ENCODE measurements around the gene OR10G7. TPM values are rescaled to one million over a fixed set of nuclear protein-coding genes. Genes with fewer than 3 reads are reported as not detected.

OR10G7 gene
- total RNA-seq, 1 experiment from 2014 or later = not detected

GRCh38 chr11:124070915-124071622 lies 29.9 kb upstream of the OR10G7 start:
- H3K27ac Mint-ChIP-seq = no peak overlapping the region
- peaks cover 22% of the 10 kb centered on the region for H3K4me1 Mint-ChIP-seq
- CTCF ChIA-PET = interaction anchor here (0.5 to 1.9 kb wide), 42 partner anchors 9 to 552 kb away, joined by 3 to 29 read pairs (median 4); partner anchors contain the start of genes OR10G7, SCN3B, TBRG1 and VWA5A
- DNase-seq (ENCODE audit: low spot score) = peak; percentile 74
- H3K9me3 Mint-ChIP-seq = no peaks in the 10 kb centered on the region
- no peak overlapping the region for H3K4me3 Mint-ChIP-seq
- peak; percentile 60 for TF ChIP-seq CTCF (IDR thresholded peaks at IDR 0.05)
- TF ChIP-seq NR3C1 (CRISPR knock-in tag; conservative IDR thresholded peaks at IDR 0.05; ENCODE audit: low read depth) = no peak
- peaks cover 3% of the 10 kb centered on the region; the same call in 1 of the 2 replicates for H3K27me3 Mint-ChIP-seq (ENCODE audit: low read depth)
- no peaks in the 10 kb centered on the region for H3K36me3 Mint-ChIP-seq
- POLR2A ChIA-PET = interaction anchor here (0.7 kb wide), 1 partner anchor 44 kb away, joined by 5 read pairs; the partner anchor contains the start of gene VWA5A
- peak; percentile 15; the same call in 1 of the 2 replicates for ATAC-seq

DNA sequence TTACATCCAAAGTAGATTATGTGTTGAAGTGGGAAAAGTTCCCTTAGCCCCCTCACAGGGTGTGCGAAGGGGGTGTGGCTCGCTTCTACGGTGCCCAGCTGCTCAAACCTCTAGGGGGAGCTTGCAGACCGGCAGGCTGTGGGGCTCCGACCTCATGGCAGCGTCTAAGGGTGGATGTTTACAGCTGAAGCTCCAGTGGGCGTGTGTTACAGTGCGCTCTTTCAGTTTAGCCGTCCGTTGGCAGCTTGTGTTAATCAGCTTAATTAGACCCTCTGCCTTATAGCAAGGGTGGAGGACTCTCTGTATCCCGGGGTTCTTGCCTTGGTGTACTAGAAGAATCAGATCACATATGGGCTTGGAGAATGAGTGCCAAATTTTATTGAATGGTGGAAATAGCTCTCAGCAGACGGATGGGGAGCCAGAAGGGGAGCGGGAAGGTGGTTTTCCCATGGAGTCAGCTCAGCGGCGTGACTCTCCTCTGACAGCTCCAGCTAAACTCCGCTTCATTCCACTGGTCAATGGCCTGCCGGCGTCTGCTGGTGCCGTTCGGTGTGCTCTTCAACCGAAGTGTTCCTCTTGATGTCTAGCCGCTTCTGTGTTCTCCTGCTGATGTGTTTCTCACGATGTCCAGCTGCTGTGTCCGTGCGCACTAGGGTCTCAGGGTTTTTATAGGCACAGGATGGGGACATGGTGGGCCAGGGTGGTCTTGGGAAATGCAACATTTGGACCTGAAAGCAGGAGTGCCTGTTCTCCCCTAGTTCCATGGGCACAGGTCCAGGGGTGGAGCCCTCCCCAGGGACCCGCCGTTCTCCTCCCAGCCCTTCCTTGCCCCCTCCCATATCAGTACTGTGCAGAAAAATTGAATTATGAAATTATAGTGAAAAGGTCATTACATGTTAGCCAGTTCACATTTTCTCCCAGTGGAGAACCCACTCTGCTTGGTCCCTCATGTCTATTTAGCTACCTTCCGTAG lies 28.6 kb upstream of the OR10G7 start:
- H3K4me1 Mint-ChIP-seq = peaks cover 22% of the 10 kb centered on the region
- DNase-seq (ENCODE audit: low spot score) (peak; percentile 76), ATAC-seq (peak; percentile 99)
- H3K27me3 Mint-ChIP-seq (ENCODE audit: low read depth) = peaks cover 3% of the 10 kb centered on the region; the same call in 1 of the 2 replicates
- ChIA-PET POLR2A (no interaction called here), CTCF (interaction anchor here (0.6 to 2.6 kb wide), 28 partner anchors 11 to 532 kb away, joined by 3 to 16 read pairs (median 4); partner anchors contain the start of genes SCN3B and VWA5A)
- H3K36me3 Mint-ChIP-seq = no peaks in the 10 kb centered on the region
- no peaks in the 10 kb centered on the region for H3K9me3 Mint-ChIP-seq
- H3K27ac Mint-ChIP-seq = no peak overlapping the region
- H3K4me3 Mint-ChIP-seq = peak overlapping the region; percentile 48
- TF ChIP-seq NR1H2 (CRISPR knock-in tag; IDR thresholded peaks at IDR 0.05) (no peak), NFE2L1 (CRISPR knock-in tag; IDR thresholded peaks at IDR 0.05) (no peak), SMAD3 (CRISPR knock-in tag; IDR thresholded peaks at IDR 0.05; ENCODE audit: borderline replicate concordance) (no peak), CTCF (IDR thresholded peaks at IDR 0.05) (peak; percentile 33; the same call in 1 of the 2 replicates), ZBTB21 (CRISPR knock-in tag; IDR thresholded peaks at IDR 0.05; ENCODE audit: borderline replicate concordance) (no peak), SOX15 (CRISPR knock-in tag; IDR thresholded peaks at IDR 0.05) (no peak), IRF1 (CRISPR knock-in tag; IDR thresholded peaks at IDR 0.05) (no peak), ESRRA (CRISPR knock-in tag; IDR thresholded peaks at IDR 0.05; ENCODE audit: borderline replicate concordance) (no peak), FOXK1 (CRISPR knock-in tag; IDR thresholded peaks at IDR 0.05) (peak; percentile 78)
- TF ChIP-seq, protein P1, sequence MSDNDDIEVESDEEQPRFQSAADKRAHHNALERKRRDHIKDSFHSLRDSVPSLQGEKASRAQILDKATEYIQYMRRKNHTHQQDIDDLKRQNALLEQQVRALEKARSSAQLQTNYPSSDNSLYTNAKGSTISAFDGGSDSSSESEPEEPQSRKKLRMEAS (CRISPR knock-in tag; IDR thresholded peaks at IDR 0.05) = peak; percentile 89
- TF ChIP-seq, protein P2, sequence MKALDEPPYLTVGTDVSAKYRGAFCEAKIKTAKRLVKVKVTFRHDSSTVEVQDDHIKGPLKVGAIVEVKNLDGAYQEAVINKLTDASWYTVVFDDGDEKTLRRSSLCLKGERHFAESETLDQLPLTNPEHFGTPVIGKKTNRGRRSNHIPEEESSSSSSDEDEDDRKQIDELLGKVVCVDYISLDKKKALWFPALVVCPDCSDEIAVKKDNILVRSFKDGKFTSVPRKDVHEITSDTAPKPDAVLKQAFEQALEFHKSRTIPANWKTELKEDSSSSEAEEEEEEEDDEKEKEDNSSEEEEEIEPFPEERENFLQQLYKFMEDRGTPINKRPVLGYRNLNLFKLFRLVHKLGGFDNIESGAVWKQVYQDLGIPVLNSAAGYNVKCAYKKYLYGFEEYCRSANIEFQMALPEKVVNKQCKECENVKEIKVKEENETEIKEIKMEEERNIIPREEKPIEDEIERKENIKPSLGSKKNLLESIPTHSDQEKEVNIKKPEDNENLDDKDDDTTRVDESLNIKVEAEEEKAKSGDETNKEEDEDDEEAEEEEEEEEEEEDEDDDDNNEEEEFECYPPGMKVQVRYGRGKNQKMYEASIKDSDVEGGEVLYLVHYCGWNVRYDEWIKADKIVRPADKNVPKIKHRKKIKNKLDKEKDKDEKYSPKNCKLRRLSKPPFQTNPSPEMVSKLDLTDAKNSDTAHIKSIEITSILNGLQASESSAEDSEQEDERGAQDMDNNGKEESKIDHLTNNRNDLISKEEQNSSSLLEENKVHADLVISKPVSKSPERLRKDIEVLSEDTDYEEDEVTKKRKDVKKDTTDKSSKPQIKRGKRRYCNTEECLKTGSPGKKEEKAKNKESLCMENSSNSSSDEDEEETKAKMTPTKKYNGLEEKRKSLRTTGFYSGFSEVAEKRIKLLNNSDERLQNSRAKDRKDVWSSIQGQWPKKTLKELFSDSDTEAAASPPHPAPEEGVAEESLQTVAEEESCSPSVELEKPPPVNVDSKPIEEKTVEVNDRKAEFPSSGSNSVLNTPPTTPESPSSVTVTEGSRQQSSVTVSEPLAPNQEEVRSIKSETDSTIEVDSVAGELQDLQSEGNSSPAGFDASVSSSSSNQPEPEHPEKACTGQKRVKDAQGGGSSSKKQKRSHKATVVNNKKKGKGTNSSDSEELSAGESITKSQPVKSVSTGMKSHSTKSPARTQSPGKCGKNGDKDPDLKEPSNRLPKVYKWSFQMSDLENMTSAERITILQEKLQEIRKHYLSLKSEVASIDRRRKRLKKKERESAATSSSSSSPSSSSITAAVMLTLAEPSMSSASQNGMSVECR (CRISPR knock-in tag; IDR thresholded peaks at IDR 0.05; ENCODE audit: borderline replicate concordance) = no peak

All from WTC11 (cell line).